HUES6 (cell line): ENCODE data around the gene MBP.

Source experiments
- H3K27ac ChIP-seq: 2 replicates; pipeline ENCODE4 v1.7.0; 2013; ENCODE audit warnings: low read depth, mild to moderate bottlenecking, low read length, inconsistent platforms
- H3K27me3 ChIP-seq: 2 replicates; pipeline ENCODE4 v1.6.1; 2013; ENCODE audit warnings: low read length; ENCODE audit not compliant: control insufficient read depth, insufficient read depth
- H3K36me3 ChIP-seq: 2 replicates; pipeline ENCODE4 v1.6.1; 2013; ENCODE audit warnings: low read length; ENCODE audit not compliant: control insufficient read depth, insufficient read depth
- H3K4me1 ChIP-seq: 2 replicates; pipeline ENCODE4 v1.6.1; 2013; ENCODE audit warnings: low read length; ENCODE audit not compliant: control insufficient read depth, insufficient read depth
- H3K4me3 ChIP-seq: 2 replicates; pipeline ENCODE4 v1.5.1; 2013; ENCODE audit warnings: low read depth, low read length
- H3K9ac ChIP-seq: one replicate; pipeline ENCODE4 v1.6.1; 2013; ENCODE audit warnings: mild to moderate bottlenecking, low read length
- H3K9me3 ChIP-seq: 2 replicates; pipeline ENCODE4 v1.6.1; 2013; ENCODE audit warnings: low read depth, low read length; ENCODE audit not compliant: control insufficient read depth, insufficient read depth

MBP gene

GRCh38 chr18:77140439-77141109, 8.0 kb upstream of the MBP start:
- peaks cover 5% of the 10 kb centered on the region; the same call in 1 of the 2 replicates for H3K27me3 ChIP-seq
- no peaks in the 10 kb centered on the region for H3K36me3 ChIP-seq
- no peak overlapping the region for H3K27ac ChIP-seq
- peaks cover 39% of the 10 kb centered on the region for H3K9me3 ChIP-seq
- H3K4me1 ChIP-seq: no peaks in the 10 kb centered on the region
- H3K4me3 ChIP-seq: no peak overlapping the region
- H3K9ac ChIP-seq: no peak overlapping the region

DNA sequence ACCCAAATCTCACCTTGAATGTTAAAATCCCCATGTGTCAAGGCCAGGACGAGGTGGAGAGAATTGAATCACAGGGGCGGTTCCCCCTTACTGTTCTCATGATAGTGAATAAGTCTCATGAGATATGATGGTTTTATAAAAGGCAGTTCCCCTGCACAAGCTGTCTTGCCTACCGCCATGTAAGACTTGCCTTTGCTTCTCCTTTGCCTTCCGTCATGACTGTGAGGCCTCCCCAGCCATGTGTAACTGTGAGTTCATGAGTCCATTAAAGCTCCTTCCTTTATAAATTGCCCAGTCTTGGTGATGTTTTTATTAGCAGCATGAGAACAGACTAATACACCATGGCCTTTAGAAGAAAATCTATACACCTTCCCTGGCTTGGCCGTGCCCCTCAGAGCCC, 7.4 kb upstream of the MBP start:
- Histone ChIP-seq H3K27ac (no peak overlapping the region), H3K4me1 (no peaks in the 10 kb centered on the region), H3K36me3 (no peaks in the 10 kb centered on the region), H3K4me3 (no peak overlapping the region), H3K27me3 (peaks cover 11% of the 10 kb centered on the region), H3K9me3 (peaks cover 36% of the 10 kb centered on the region), H3K9ac (no peak overlapping the region)

DNA sequence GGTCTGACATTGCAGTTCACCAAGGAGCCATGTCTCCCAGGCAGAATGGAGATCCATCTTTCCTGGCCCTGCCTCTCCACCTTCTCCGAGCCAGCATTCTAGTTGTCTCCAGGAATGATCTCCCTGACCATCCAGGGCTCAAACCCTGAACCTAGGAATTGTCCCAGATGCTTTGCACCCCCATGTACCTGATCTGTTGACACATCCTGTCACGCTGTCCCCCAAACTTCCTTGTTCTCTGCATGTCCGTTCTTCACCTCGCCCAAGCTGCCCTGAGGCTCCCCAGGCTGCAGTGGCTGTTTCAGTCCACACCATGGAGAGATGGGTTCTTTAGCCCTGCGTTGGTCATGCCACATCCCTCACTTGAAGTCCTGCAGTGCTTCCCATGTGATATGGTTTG, 7.0 kb upstream of the MBP start:
- Histone ChIP-seq H3K4me3 (no peak overlapping the region), H3K9ac (no peak overlapping the region), H3K27me3 (peaks cover 14% of the 10 kb centered on the region), H3K4me1 (no peaks in the 10 kb centered on the region), H3K27ac (no peak overlapping the region), H3K36me3 (no peaks in the 10 kb centered on the region), H3K9me3 (peaks cover 32% of the 10 kb centered on the region)

GRCh38 chr18:77138270-77138669, 5.7 kb upstream of the MBP start:
- Histone ChIP-seq H3K4me1 (peaks cover 8% of the 10 kb centered on the region; the same call in 1 of the 2 replicates), H3K9ac (no peak overlapping the region), H3K36me3 (no peaks in the 10 kb centered on the region), H3K9me3 (peaks cover 19% of the 10 kb centered on the region), H3K4me3 (no peak overlapping the region), H3K27ac (no peak overlapping the region), H3K27me3 (peaks cover 28% of the 10 kb centered on the region)

DNA sequence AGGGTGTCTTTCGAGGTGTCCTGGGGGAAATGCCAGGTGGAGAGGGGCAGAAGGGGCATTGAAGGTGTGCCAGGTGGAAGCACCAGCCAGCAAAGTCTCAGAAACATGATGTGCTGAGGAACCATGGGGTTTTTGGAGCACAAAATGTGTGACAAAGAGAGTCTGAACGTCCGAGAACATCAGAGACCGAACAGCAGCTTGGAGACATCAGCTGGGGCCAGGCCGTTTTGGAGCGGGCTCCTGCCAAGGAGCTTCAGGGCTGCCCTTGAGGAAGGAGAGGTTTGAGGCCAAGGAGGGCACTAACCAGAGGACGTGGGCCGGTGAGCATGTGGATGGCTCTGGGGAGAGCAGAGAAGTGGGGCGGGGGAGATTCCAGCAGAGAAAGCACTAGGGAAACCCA, 5.3 kb upstream of the MBP start:
- Histone ChIP-seq H3K27ac (no peak overlapping the region), H3K4me1 (peaks cover 10% of the 10 kb centered on the region; the same call in 1 of the 2 replicates), H3K9me3 (peaks cover 14% of the 10 kb centered on the region), H3K9ac (no peak overlapping the region), H3K36me3 (no peaks in the 10 kb centered on the region), H3K27me3 (peaks cover 32% of the 10 kb centered on the region), H3K4me3 (no peak overlapping the region)

GRCh38 chr18:77136871-77137665, 4.5 kb upstream of the MBP start:
- Histone ChIP-seq H3K9ac (no peak overlapping the region), H3K4me1 (peaks cover 10% of the 10 kb centered on the region; the same call in 1 of the 2 replicates), H3K4me3 (no peak overlapping the region), H3K27me3 (peaks cover 39% of the 10 kb centered on the region), H3K9me3 (peaks cover 9% of the 10 kb centered on the region), H3K27ac (no peak overlapping the region), H3K36me3 (no peaks in the 10 kb centered on the region)

DNA sequence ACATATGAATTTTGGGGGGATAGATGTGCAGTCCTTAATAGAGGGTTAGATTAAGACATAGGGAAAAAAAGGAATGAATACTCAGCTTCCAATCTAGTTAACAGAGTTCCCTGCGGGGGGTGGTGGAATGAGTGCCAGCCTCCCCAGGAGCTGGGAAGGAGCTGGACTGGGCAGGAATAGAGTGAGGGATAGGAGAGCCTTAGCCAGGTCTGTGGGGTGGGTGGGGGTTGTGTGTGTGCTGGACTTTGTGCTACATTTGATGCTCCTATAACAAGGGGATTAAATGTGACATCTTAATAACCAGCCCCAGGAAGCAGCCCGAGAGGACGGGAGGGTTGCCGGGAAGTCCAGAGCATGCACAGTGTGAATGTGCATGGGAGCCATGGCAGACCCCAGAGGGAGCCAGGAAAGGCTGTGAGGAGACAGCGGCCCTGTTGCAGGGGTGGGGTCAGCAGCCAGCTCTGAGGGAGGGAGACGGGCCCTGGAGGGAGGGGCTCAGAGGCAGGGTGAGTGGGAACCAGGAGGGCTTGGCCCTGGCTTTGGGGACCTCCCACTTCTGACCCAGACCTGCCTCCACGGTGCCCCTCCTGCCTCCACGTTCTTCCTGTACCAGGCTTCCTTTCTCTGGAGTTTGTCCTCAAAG, 3.6 kb upstream of the MBP start:
- Histone ChIP-seq H3K9me3 (peaks cover 3% of the 10 kb centered on the region; the same call in 1 of the 2 replicates), H3K27me3 (peaks cover 48% of the 10 kb centered on the region), H3K36me3 (no peaks in the 10 kb centered on the region), H3K9ac (no peak overlapping the region), H3K4me1 (peaks cover 10% of the 10 kb centered on the region; the same call in 1 of the 2 replicates), H3K27ac (no peak overlapping the region), H3K4me3 (no peak overlapping the region)

DNA sequence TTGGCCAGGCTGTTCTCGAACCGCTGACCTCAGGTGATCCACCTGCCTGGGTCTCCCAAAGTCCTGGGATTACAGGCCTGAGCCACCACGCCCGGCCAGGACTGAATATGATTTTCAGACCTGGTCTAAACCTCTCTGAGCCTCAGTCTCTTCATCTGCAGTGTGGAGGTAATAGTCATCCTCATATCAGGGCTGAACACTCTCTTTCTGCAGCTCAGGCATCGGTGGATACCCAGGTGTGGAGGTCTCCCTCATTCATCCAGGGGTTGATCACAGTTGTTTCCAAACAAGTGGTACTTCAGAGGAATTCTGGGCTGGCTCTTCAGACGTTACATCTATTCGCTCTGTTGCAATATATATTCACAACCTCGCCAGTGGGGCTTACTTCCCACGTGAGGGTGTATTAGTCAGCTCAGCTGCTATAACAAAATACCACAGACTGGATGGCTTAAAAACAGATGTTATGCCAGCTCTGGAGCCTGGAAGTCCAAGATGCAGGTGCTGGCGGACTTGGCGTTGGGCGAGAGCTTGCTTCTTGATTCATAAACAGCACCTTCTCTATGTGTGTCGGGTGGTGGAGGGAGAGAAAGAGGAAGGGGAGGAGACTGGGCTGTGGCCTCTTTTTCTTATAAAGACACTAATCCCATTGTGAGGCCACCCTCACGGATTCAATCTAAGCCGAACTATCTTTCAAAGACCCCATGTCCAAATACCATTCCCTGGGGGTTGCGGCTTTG, 2.9 kb upstream of the MBP start:
- Histone ChIP-seq H3K9me3 (no peaks in the 10 kb centered on the region), H3K4me3 (no peak overlapping the region), H3K36me3 (no peaks in the 10 kb centered on the region), H3K27ac (no peak overlapping the region), H3K27me3 (peaks cover 55% of the 10 kb centered on the region), H3K9ac (no peak overlapping the region), H3K4me1 (peaks cover 13% of the 10 kb centered on the region; the same call in 1 of the 2 replicates)

GRCh38 chr18:77134611-77135010, 2.0 kb upstream of the MBP start:
- Histone ChIP-seq H3K9me3 (no peaks in the 10 kb centered on the region), H3K4me3 (no peak overlapping the region), H3K9ac (no peak overlapping the region)

GRCh38 chr18:77133835-77134496, 1.4 kb upstream of the MBP start:
- no peak overlapping the region for H3K9ac ChIP-seq
- no peak overlapping the region for H3K27ac ChIP-seq
- H3K36me3 ChIP-seq: no peaks in the 10 kb centered on the region
- no peaks in the 10 kb centered on the region for H3K9me3 ChIP-seq
- H3K27me3 ChIP-seq: peaks cover 61% of the 10 kb centered on the region
- H3K4me1 ChIP-seq: peaks cover 13% of the 10 kb centered on the region; the same call in 1 of the 2 replicates
- H3K4me3 ChIP-seq: peak overlapping the region; percentile 79

More at GRCh38 chr18:77134611-77135010, 2.0 kb upstream of the MBP start:
- Histone ChIP-seq H3K27ac (no peak overlapping the region), H3K27me3 (peaks cover 61% of the 10 kb centered on the region), H3K36me3 (no peaks in the 10 kb centered on the region), H3K4me1 (peaks cover 13% of the 10 kb centered on the region; the same call in 1 of the 2 replicates)
